HG03342 (cell line): ENCODE results near the gene TXLNA.

Experiments
- ATAC-seq: cut with Tn5 transposase; IDR thresholded peaks from one replicate; pipeline ENCODE4 v1.9.1; 2021; ENCODE audit warnings: mild to moderate bottlenecking, moderate library complexity; ENCODE audit not compliant: unreplicated experiment

TXLNA gene

GRCh38 chr1:32242341-32242851 is 62.9 kb downstream of the TXLNA start:
- no peak for ATAC-seq

- no peak for ATAC-seq
Observed at GRCh38 chr1:32246888-32247273, 67.4 kb downstream of the TXLNA start, which contains the start of gene FAM167B. Gene FAM167B, plus strand, starts transcription at chr1:32247222. Its CDS starts 200 bp downstream, at chr1:32247422.

GRCh38 chr1:32247452-32247851 is 68.0 kb downstream of the TXLNA start:
- ATAC-seq = no peak
